ENCODE measurements around the gene PIGQ. TPM values are rescaled to one million over a fixed set of nuclear protein-coding genes. Genes with fewer than 3 reads are reported as not detected.

The PIGQ gene
- polyA plus RNA-seq, 2 donors: 22.8 to 40.1 TPM

DNA sequence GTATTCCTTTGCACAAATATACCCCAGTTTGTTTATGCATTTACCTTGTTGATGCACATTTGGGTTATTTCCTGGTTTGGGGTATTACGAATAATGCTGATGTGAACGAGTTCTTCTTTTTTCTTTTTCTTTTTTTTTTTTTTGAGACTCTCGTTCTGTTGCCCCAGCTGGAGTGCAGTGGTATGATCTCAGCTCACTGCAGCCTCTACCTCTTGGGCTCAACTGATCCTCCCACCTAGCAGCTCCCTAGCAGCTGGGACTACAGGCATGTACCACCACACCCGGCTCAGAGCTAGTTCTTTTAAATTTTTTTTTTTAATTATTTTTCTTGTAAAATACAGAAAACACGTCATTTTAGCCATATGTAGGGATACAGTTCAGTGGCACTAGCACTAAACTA lies 34.2 kb downstream of the PIGQ start:
- H3K27me3 ChIP-seq (ENCODE audit: control insufficient read depth in 1 of 2, insufficient read depth in 2 of 2, low read length in 2 of 2): no peaks in the 10 kb centered on the region
- H3K27ac ChIP-seq (ENCODE audit: low read depth in 2 of 2, low read length in 1 of 2): no peak overlapping the region
- H3K4me3 ChIP-seq (ENCODE audit: low read depth in 1 of 2, low read length in 2 of 2): no peak overlapping the region
- WGBS, 2 donors: 73 to 85% methylated on average over 5 of the region's 5 CpGs
- peaks cover 0 to 5% of the 10 kb centered on the region in 2 donors for H3K9me3 ChIP-seq (ENCODE audit: control insufficient read depth in 2 of 2, insufficient read depth in 1 of 2, low read depth in 1 of 2, low read length in 1 of 2)
- peaks cover 0 to 5% of the 10 kb centered on the region in 2 donors for H3K36me3 ChIP-seq (ENCODE audit: control insufficient read depth in 2 of 2, insufficient read depth in 2 of 2, low read length in 1 of 2)
- peaks cover 0 to 10% of the 10 kb centered on the region in 2 donors for H3K4me1 ChIP-seq (ENCODE audit: control insufficient read depth in 2 of 2, insufficient read depth in 2 of 2, low read length in 1 of 2)

GRCh38 chr16:606656-607307 lies 37.0 kb downstream of the PIGQ start:
- Histone ChIP-seq H3K36me3 (ENCODE audit: control insufficient read depth in 2 of 2, insufficient read depth in 2 of 2, low read length in 1 of 2) (no peaks in the 10 kb centered on the region), H3K4me3 (ENCODE audit: low read depth in 1 of 2, low read length in 2 of 2) (no peak overlapping the region), H3K4me1 (ENCODE audit: control insufficient read depth in 2 of 2, insufficient read depth in 2 of 2, low read length in 1 of 2) (peaks cover 0 to 14% of the 10 kb centered on the region in 2 donors), H3K27me3 (ENCODE audit: control insufficient read depth in 1 of 2, insufficient read depth in 2 of 2, low read length in 2 of 2) (no peaks in the 10 kb centered on the region), H3K9me3 (ENCODE audit: control insufficient read depth in 2 of 2, insufficient read depth in 1 of 2, low read depth in 1 of 2, low read length in 1 of 2) (peaks cover 0 to 5% of the 10 kb centered on the region in 2 donors), H3K27ac (ENCODE audit: low read depth in 2 of 2, low read length in 1 of 2) (no peak overlapping the region)
- 91% methylated on average over 22 of the region's 22 CpGs for WGBS, 2 donors

- WGBS, 2 donors: 59 to 66% methylated on average over 10 of the region's 10 CpGs
These were observed 38.3 kb downstream of the PIGQ start for GRCh38 chr16:608019-608418.

GRCh38 chr16:609316-609715 lies 39.5 kb downstream of the PIGQ start:
- Histone ChIP-seq H3K27ac (ENCODE audit: low read depth in 2 of 2, low read length in 1 of 2) (no peak overlapping the region), H3K27me3 (ENCODE audit: control insufficient read depth in 1 of 2, insufficient read depth in 2 of 2, low read length in 2 of 2) (no peaks in the 10 kb centered on the region), H3K4me1 (ENCODE audit: control insufficient read depth in 2 of 2, insufficient read depth in 2 of 2, low read length in 1 of 2) (peaks cover 2 to 14% of the 10 kb centered on the region in 2 donors), H3K36me3 (ENCODE audit: control insufficient read depth in 2 of 2, insufficient read depth in 2 of 2, low read length in 1 of 2) (peaks cover 0 to 3% of the 10 kb centered on the region in 2 donors), H3K9me3 (ENCODE audit: control insufficient read depth in 2 of 2, insufficient read depth in 1 of 2, low read depth in 1 of 2, low read length in 1 of 2) (peaks cover 0 to 5% of the 10 kb centered on the region in 2 donors), H3K4me3 (ENCODE audit: low read depth in 1 of 2, low read length in 2 of 2) (no peak overlapping the region)
- WGBS, 2 donors: 87 to 94% methylated on average over 13 of the region's 13 CpGs

More at GRCh38 chr16:608019-608418, 38.3 kb downstream of the PIGQ start:
- H3K4me1 ChIP-seq (ENCODE audit: control insufficient read depth in 2 of 2, insufficient read depth in 2 of 2, low read length in 1 of 2): peaks cover 0 to 14% of the 10 kb centered on the region in 2 donors
- peaks cover 0 to 5% of the 10 kb centered on the region in 2 donors for H3K9me3 ChIP-seq (ENCODE audit: control insufficient read depth in 2 of 2, insufficient read depth in 1 of 2, low read depth in 1 of 2, low read length in 1 of 2)
- no peak overlapping the region for H3K4me3 ChIP-seq (ENCODE audit: low read depth in 1 of 2, low read length in 2 of 2)
- H3K27ac ChIP-seq (ENCODE audit: low read depth in 2 of 2, low read length in 1 of 2): no peak overlapping the region
- H3K27me3 ChIP-seq (ENCODE audit: control insufficient read depth in 1 of 2, insufficient read depth in 2 of 2, low read length in 2 of 2): no peaks in the 10 kb centered on the region
- H3K36me3 ChIP-seq (ENCODE audit: control insufficient read depth in 2 of 2, insufficient read depth in 2 of 2, low read length in 1 of 2): no peaks in the 10 kb centered on the region

DNA sequence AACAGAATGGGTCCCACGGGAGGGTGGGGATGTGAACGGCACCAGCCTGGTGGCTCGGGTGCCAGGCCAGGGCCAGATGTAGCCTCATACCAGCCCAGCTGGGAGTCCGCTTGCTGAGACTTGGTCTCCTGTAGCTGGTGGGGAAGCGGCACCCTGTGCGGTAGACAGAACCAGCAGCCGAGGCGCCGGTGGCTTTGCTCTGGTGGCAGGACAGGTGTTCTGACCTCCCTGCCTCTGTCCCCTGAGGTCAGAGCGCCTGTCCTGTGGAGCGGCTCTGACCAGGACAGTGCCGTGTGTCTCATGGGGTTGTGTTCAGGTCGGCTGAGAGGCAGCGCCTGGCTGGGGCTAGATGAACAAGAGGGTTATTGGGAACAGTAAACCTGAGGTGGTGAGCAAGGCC lies 40.2 kb downstream of the PIGQ start:
- Histone ChIP-seq H3K4me3 (ENCODE audit: low read depth in 1 of 2, low read length in 2 of 2) (no peak overlapping the region), H3K9me3 (ENCODE audit: control insufficient read depth in 2 of 2, insufficient read depth in 1 of 2, low read depth in 1 of 2, low read length in 1 of 2) (peaks cover 0 to 5% of the 10 kb centered on the region in 2 donors), H3K4me1 (ENCODE audit: control insufficient read depth in 2 of 2, insufficient read depth in 2 of 2, low read length in 1 of 2) (peaks cover 2 to 14% of the 10 kb centered on the region in 2 donors), H3K27me3 (ENCODE audit: control insufficient read depth in 1 of 2, insufficient read depth in 2 of 2, low read length in 2 of 2) (no peaks in the 10 kb centered on the region), H3K36me3 (ENCODE audit: control insufficient read depth in 2 of 2, insufficient read depth in 2 of 2, low read length in 1 of 2) (peaks cover 0 to 3% of the 10 kb centered on the region in 2 donors), H3K27ac (ENCODE audit: low read depth in 2 of 2, low read length in 1 of 2) (no peak overlapping the region)
- 86 to 90% methylated on average over 14 of the region's 14 CpGs for WGBS, 2 donors

- peaks cover 0 to 7% of the 10 kb centered on the region in 2 donors for H3K36me3 ChIP-seq (ENCODE audit: control insufficient read depth in 2 of 2, insufficient read depth in 2 of 2, low read length in 1 of 2)
These were observed 41.0 kb downstream of the PIGQ start for GRCh38 chr16:610513-611381.

GRCh38 chr16:615122-615521 lies 45.4 kb downstream of the PIGQ start:
- H3K36me3 ChIP-seq (ENCODE audit: control insufficient read depth in 2 of 2, insufficient read depth in 2 of 2, low read length in 1 of 2): peaks cover 3 to 19% of the 10 kb centered on the region in 2 donors
- H3K27me3 ChIP-seq (ENCODE audit: control insufficient read depth in 1 of 2, insufficient read depth in 2 of 2, low read length in 2 of 2): no peaks in the 10 kb centered on the region
- no peak overlapping the region for H3K27ac ChIP-seq (ENCODE audit: low read depth in 2 of 2, low read length in 1 of 2)
- no peak overlapping the region for H3K4me3 ChIP-seq (ENCODE audit: low read depth in 1 of 2, low read length in 2 of 2)
- peaks cover 2 to 13% of the 10 kb centered on the region in 2 donors for H3K4me1 ChIP-seq (ENCODE audit: control insufficient read depth in 2 of 2, insufficient read depth in 2 of 2, low read length in 1 of 2)
- H3K9me3 ChIP-seq (ENCODE audit: control insufficient read depth in 2 of 2, insufficient read depth in 1 of 2, low read depth in 1 of 2, low read length in 1 of 2): no peaks in the 10 kb centered on the region
- WGBS, 2 donors: 91 to 93% methylated on average over 13 of the region's 13 CpGs

More at GRCh38 chr16:610513-611381, 41.0 kb downstream of the PIGQ start:
- Histone ChIP-seq H3K4me3 (ENCODE audit: low read depth in 1 of 2, low read length in 2 of 2) (no peak overlapping the region), H3K27me3 (ENCODE audit: control insufficient read depth in 1 of 2, insufficient read depth in 2 of 2, low read length in 2 of 2) (no peaks in the 10 kb centered on the region), H3K27ac (ENCODE audit: low read depth in 2 of 2, low read length in 1 of 2) (no peak overlapping the region), H3K9me3 (ENCODE audit: control insufficient read depth in 2 of 2, insufficient read depth in 1 of 2, low read depth in 1 of 2, low read length in 1 of 2) (no peaks in the 10 kb centered on the region), H3K4me1 (ENCODE audit: control insufficient read depth in 2 of 2, insufficient read depth in 2 of 2, low read length in 1 of 2) (peaks cover 2 to 14% of the 10 kb centered on the region in 2 donors)
- 44 to 54% methylated on average over 28 of the region's 28 CpGs for WGBS, 2 donors

GRCh38 chr16:616733-617586 lies 47.2 kb downstream of the PIGQ start:
- H3K27ac ChIP-seq (ENCODE audit: low read depth in 2 of 2, low read length in 1 of 2): no peak overlapping the region
- no peak overlapping the region for H3K4me3 ChIP-seq (ENCODE audit: low read depth in 1 of 2, low read length in 2 of 2)
- 92% methylated on average over 39 of the region's 39 CpGs for whole genome bisulfite sequencing, 2 donors
- peaks cover 3 to 19% of the 10 kb centered on the region in 2 donors for H3K36me3 ChIP-seq (ENCODE audit: control insufficient read depth in 2 of 2, insufficient read depth in 2 of 2, low read length in 1 of 2)
- H3K9me3 ChIP-seq (ENCODE audit: control insufficient read depth in 2 of 2, insufficient read depth in 1 of 2, low read depth in 1 of 2, low read length in 1 of 2): no peaks in the 10 kb centered on the region
- no peaks in the 10 kb centered on the region for H3K27me3 ChIP-seq (ENCODE audit: control insufficient read depth in 1 of 2, insufficient read depth in 2 of 2, low read length in 2 of 2)
- peaks cover 6 to 14% of the 10 kb centered on the region in 2 donors for H3K4me1 ChIP-seq (ENCODE audit: control insufficient read depth in 2 of 2, insufficient read depth in 2 of 2, low read length in 1 of 2)

DNA sequence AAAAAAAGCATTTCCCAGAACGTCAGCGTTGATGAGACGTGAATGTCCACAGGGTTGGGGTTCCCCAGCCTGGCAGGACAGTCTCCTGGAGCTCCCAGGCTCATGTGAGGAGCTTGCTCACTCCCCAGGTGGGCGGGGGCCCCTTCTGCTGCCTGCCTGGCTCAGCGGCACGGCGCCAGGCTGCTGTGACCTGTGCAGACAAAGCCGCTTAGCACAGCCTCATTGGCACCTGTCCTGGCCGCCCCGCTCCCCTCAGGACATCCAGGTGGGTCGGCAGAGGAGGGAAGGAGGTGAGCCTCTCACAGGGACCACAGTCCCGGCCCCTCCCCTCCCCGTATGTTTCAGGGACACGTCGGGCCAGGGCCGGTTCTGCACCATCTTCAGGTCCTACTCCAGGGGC lies 48.1 kb downstream of the PIGQ start:
- Histone ChIP-seq H3K4me3 (ENCODE audit: low read depth in 1 of 2, low read length in 2 of 2) (no peak overlapping the region), H3K27ac (ENCODE audit: low read depth in 2 of 2, low read length in 1 of 2) (no peak overlapping the region), H3K27me3 (ENCODE audit: control insufficient read depth in 1 of 2, insufficient read depth in 2 of 2, low read length in 2 of 2) (no peaks in the 10 kb centered on the region), H3K9me3 (ENCODE audit: control insufficient read depth in 2 of 2, insufficient read depth in 1 of 2, low read depth in 1 of 2, low read length in 1 of 2) (no peaks in the 10 kb centered on the region), H3K4me1 (ENCODE audit: control insufficient read depth in 2 of 2, insufficient read depth in 2 of 2, low read length in 1 of 2) (peaks cover 6 to 14% of the 10 kb centered on the region in 2 donors), H3K36me3 (ENCODE audit: control insufficient read depth in 2 of 2, insufficient read depth in 2 of 2, low read length in 1 of 2) (peaks cover 3 to 19% of the 10 kb centered on the region in 2 donors)
- WGBS, 2 donors: 68 to 75% methylated on average over 15 to 16 of the region's 16 CpGs
